Measurements from ENCODE around the gene AFG1L. TPM values are rescaled to one million over a fixed set of nuclear protein-coding genes. Genes with fewer than 3 reads are reported as not detected.

Gene AFG1L
- total and polyA plus RNA-seq, 11 donors = 1.9 to 16.6 (median 10.9) TPM

DNA sequence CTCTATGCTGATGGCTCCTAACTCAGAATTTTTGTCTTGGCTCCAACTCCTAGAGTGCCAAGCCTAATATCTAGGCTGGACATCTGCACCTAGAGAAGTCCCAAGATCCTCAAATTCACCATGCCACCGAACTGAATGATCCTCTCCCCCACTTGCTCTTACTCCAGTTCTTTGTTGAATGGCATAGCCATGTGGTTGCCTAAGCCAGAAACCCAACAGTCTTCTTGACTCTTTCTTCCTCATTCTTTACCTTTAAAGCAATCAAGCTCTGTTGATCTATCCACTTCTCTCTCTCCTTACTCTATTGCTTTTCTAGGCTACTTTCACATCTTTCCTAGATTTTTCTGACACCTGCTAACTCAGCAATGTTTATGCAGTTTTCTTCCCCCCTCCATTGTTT is 139.4 kb downstream of the AFG1L start:
- intact Hi-C loops (cut with DNase I) = no loop called here
- ATAC-seq = no peak
- Histone ChIP-seq H3K36me3 (no peaks in the 10 kb centered on the region), H3K27me3 (no peaks in the 10 kb centered on the region), H3K9me3 (peaks cover 0 to 4% (median 0%) of the 10 kb centered on the region in 12 donors), H3K27ac (no peak overlapping the region), H3K4me3 (no peak overlapping the region), H3K4me1 (peaks cover 0 to 5% (median 0%) of the 10 kb centered on the region in 12 donors)
- DNase-seq = no peak
- TF ChIP-seq, protein P1, sequence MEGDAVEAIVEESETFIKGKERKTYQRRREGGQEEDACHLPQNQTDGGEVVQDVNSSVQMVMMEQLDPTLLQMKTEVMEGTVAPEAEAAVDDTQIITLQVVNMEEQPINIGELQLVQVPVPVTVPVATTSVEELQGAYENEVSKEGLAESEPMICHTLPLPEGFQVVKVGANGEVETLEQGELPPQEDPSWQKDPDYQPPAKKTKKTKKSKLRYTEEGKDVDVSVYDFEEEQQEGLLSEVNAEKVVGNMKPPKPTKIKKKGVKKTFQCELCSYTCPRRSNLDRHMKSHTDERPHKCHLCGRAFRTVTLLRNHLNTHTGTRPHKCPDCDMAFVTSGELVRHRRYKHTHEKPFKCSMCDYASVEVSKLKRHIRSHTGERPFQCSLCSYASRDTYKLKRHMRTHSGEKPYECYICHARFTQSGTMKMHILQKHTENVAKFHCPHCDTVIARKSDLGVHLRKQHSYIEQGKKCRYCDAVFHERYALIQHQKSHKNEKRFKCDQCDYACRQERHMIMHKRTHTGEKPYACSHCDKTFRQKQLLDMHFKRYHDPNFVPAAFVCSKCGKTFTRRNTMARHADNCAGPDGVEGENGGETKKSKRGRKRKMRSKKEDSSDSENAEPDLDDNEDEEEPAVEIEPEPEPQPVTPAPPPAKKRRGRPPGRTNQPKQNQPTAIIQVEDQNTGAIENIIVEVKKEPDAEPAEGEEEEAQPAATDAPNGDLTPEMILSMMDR (IDR thresholded peaks at IDR 0.05) = no peak
- TF ChIP-seq POLR2A (IDR thresholded peaks at IDR 0.05) = no peak
- 81 to 93% (median 91%) methylated on average over 1 of the region's 1 CpG for WGBS, 4 donors

DNA sequence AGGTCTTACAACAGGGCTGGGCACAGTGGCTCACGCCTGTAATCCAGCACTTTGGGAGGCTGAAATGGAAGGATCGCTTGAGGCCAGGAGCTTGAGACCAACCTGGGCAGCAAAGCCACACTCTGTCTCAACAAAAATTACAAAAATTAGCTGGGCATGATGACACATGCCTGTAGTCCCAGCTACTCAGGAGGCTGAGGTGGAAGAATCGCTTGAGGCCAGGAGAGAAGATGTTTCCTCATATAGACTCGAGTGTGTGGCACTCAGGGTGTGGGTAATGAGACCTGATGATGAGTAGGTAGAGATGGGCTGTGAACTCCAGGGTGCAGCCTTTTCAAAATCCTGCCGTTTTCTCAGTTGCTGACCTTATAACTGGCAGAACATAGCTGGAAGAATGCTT is 140.5 kb downstream of the AFG1L start:
- intact Hi-C loops (cut with DNase I) = no loop called here
- H3K36me3 ChIP-seq = no peaks in the 10 kb centered on the region
- ATAC-seq (no peak), DNase-seq (no peak)
- TF ChIP-seq, protein P1 (IDR thresholded peaks at IDR 0.05) = no peak
- no peak for TF ChIP-seq POLR2A (IDR thresholded peaks at IDR 0.05)
- H3K27me3 ChIP-seq = no peaks in the 10 kb centered on the region
- no peak overlapping the region for H3K4me3 ChIP-seq
- H3K4me1 ChIP-seq = peaks cover 0 to 5% (median 0%) of the 10 kb centered on the region in 12 donors
- no peak overlapping the region for H3K27ac ChIP-seq
- whole genome bisulfite sequencing, 4 donors = 91 to 98% (median 96%) methylated on average over 5 of the region's 5 CpGs
- H3K9me3 ChIP-seq = no peaks in the 10 kb centered on the region

DNA sequence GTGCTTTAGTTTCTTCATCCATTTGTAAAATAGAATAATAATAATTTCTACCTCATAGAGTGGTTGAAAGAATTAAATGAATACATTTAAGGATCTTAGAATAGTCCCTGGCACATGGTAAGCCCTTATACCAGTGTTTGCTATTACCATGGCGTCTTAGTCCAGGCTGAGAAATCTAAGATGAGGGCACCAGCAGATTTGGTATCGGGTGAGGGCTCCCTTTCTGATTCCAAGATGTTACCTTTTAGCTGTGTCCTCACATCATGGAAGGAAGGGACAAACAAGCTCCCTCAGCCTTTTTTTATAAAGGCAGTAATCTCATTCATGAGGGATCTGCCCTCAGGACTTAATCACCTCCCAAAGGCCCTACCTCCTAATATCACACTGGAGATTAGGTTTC is 141.9 kb downstream of the AFG1L start:
- peaks cover 0 to 6% (median 0%) of the 10 kb centered on the region in 12 donors for H3K4me1 ChIP-seq
- DNase-seq = no peak
- ATAC-seq = no peak
- no peaks in the 10 kb centered on the region for H3K9me3 ChIP-seq
- H3K4me3 ChIP-seq = no peak overlapping the region
- H3K27me3 ChIP-seq = no peaks in the 10 kb centered on the region
- TF ChIP-seq, protein P1 (IDR thresholded peaks at IDR 0.05) = no peak
- TF ChIP-seq POLR2A (IDR thresholded peaks at IDR 0.05) = no peak
- no peak overlapping the region for H3K27ac ChIP-seq
- WGBS, 4 donors = 97 to 100% (median 100%) methylated on average over 2 of the region's 2 CpGs
- no peaks in the 10 kb centered on the region for H3K36me3 ChIP-seq
- intact Hi-C loops (cut with DNase I) = no loop called here

DNA sequence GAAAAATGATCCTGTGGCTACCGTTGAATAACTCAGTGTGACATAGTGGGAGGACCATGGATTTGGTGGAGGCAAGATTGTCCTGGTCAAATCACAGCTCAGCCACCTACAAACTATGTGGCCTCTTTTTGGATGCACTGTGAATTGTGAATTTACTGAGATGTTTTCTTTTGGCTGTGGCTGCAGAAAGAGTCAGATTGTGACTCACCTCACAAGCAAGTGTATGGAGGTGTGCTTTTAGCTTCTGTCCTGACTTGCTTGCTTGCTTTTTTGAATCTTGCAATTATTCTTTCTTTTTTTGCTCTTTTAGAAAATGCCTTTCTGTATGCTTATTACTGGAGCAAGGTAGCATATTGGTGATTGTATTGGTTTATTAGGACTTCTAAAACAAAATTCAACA is 143.0 kb downstream of the AFG1L start:
- intact Hi-C loops (cut with DNase I) = no loop called here
- TF ChIP-seq, protein P1 (IDR thresholded peaks at IDR 0.05) = no peak
- no peak for TF ChIP-seq POLR2A (IDR thresholded peaks at IDR 0.05)
- no peak overlapping the region for H3K27ac ChIP-seq
- no peaks in the 10 kb centered on the region for H3K9me3 ChIP-seq
- peaks cover 0 to 6% (median 0%) of the 10 kb centered on the region in 12 donors for H3K4me1 ChIP-seq
- ATAC-seq = no peak
- WGBS, 4 donors = 93 to 94% (median 94%) methylated on average over 1 of the region's 1 CpG
- no peaks in the 10 kb centered on the region for H3K36me3 ChIP-seq
- DNase-seq = no peak
- H3K4me3 ChIP-seq = no peak overlapping the region
- no peaks in the 10 kb centered on the region for H3K27me3 ChIP-seq

Data from heart left ventricle (tissue), 16 donors.